SU-DHL-6 (cell line): ENCODE results near the gene ZNF488.

Source experiments
- H2AFZ ChIP-seq: fragments of 200-600 bp; sonication (generic); 2 replicates; pipeline ENCODE4 v1.6.1; 2014; ENCODE audit warnings: low read depth, mild to moderate bottlenecking, moderate library complexity, mixed read lengths, antibody characterized with exemption, low read length; ENCODE audit not compliant: severe bottlenecking
- H3F3A ChIP-seq: fragments of 200-600 bp; shearing (Covaris generic); 2 replicates; pipeline ENCODE4 v1.6.0; 2016; ENCODE audit warnings: antibody characterized with exemption, mild to moderate bottlenecking; ENCODE audit not compliant: insufficient read depth
- H3K27ac ChIP-seq: fragments of 200-600 bp; sonication (generic); 2 replicates; pipeline ENCODE4 v1.5.1; 2016; ENCODE audit warnings: low read depth, mild to moderate bottlenecking, low read length, moderate library complexity, mixed read lengths
- H3K27me3 ChIP-seq: fragments of 200-600 bp; sonication (generic), shearing (Covaris generic); 2 replicates; pipeline ENCODE4 v1.6.0; 2014; ENCODE audit warnings: mild to moderate bottlenecking, low read length
- H3K36me3 ChIP-seq: fragments of 200-600 bp; sonication (generic); 2 replicates; pipeline ENCODE4 v1.6.1; 2014; ENCODE audit warnings: mild to moderate bottlenecking, low read length, mixed read lengths
- H3K4me2 ChIP-seq: fragments of 300-600, 200-600 bp; shearing (Covaris generic), sonication (generic); 2 replicates; pipeline ENCODE4 v1.6.0; 2014; ENCODE audit warnings: low read length, low read depth, mild to moderate bottlenecking; ENCODE audit not compliant: poor library complexity, severe bottlenecking
- H3K4me3 ChIP-seq: fragments of 200-600 bp; sonication (generic); 2 replicates; pipeline ENCODE4 v1.5.1; 2014; ENCODE audit warnings: antibody characterized with exemption, low read length, mild to moderate bottlenecking, mixed read lengths; ENCODE audit not compliant: insufficient read depth, poor library complexity, severe bottlenecking
- H3K79me2 ChIP-seq: fragments of 200-600 bp; sonication (generic); 2 replicates; pipeline ENCODE4 v1.6.1; 2014; ENCODE audit warnings: mild to moderate bottlenecking, low read length, moderate library complexity; ENCODE audit not compliant: insufficient read depth
- H3K9ac ChIP-seq: fragments of 200-600 bp; sonication (generic); 2 replicates; pipeline ENCODE4 v1.7.0; 2014; ENCODE audit warnings: mild to moderate bottlenecking, low read length
- H3K9me2 ChIP-seq: fragments of 200-600 bp; sonication (generic); replicated peaks from 2 replicates; pipeline ENCODE4 v1.6.1; 2014; ENCODE audit warnings: low read length; ENCODE audit not compliant: insufficient read depth
- H3K9me3 ChIP-seq: fragments of 200-600 bp; sonication (generic); 2 replicates; pipeline ENCODE4 v1.6.1; 2014; ENCODE audit warnings: low read length, mixed read lengths; ENCODE audit not compliant: insufficient read depth
- H4K20me1 ChIP-seq: fragments of 200-600 bp; sonication (generic); 2 replicates; pipeline ENCODE4 v1.6.1; 2014; ENCODE audit warnings: low read depth, mild to moderate bottlenecking, antibody characterized with exemption, low read length, moderate library complexity, mixed read lengths
- CTCF ChIP-seq: fragments of 200-600 bp; sonication (generic); IDR thresholded peaks from one replicate; pipeline ENCODE4 v1.5.1; 2017; ENCODE audit warnings: antibody characterized with exemption, mild to moderate bottlenecking, low read length, moderate library complexity; ENCODE audit not compliant: insufficient read depth, poor library complexity, severe bottlenecking
- EZH2phosphoT487 ChIP-seq: fragments of 200-600 bp; sonication (generic), shearing (Covaris generic); conservative IDR thresholded peaks from 2 replicates; pipeline ENCODE4 v1.6.1; 2018; ENCODE audit warnings: mild to moderate bottlenecking, antibody characterized with exemption, low read length, moderate library complexity, mixed read lengths

ZNF488 gene

GRCh38 chr10:47332946-47333345 lies 51.1 kb downstream of the ZNF488 start:
- Histone ChIP-seq H3K4me2 (no peak overlapping the region), H3K9ac (no peak overlapping the region), H3K9me3 (no peaks in the 10 kb centered on the region), H4K20me1 (no peaks in the 10 kb centered on the region), H3K27ac (no peak overlapping the region), H3K4me3 (no peak overlapping the region), H3K36me3 (no peaks in the 10 kb centered on the region), H3K27me3 (no peaks in the 10 kb centered on the region), H2AFZ (no peak overlapping the region), H3K79me2 (no peaks in the 10 kb centered on the region), H3F3A (no peaks in the 10 kb centered on the region), H3K9me2 (no peaks in the 10 kb centered on the region)
- TF ChIP-seq CTCF: no peak
- no peak for TF ChIP-seq EZH2phosphoT487

GRCh38 chr10:47332371-47332770 lies 51.7 kb downstream of the ZNF488 start:
- Histone ChIP-seq H3K9me2 (no peaks in the 10 kb centered on the region), H3K4me2 (no peak overlapping the region), H3K27me3 (no peaks in the 10 kb centered on the region), H4K20me1 (no peaks in the 10 kb centered on the region), H3K9ac (no peak overlapping the region), H3F3A (no peaks in the 10 kb centered on the region), H3K9me3 (no peaks in the 10 kb centered on the region), H3K4me3 (no peak overlapping the region), H2AFZ (no peak overlapping the region), H3K36me3 (no peaks in the 10 kb centered on the region), H3K27ac (no peak overlapping the region), H3K79me2 (no peaks in the 10 kb centered on the region)
- TF ChIP-seq CTCF (no peak), EZH2phosphoT487 (no peak)

GRCh38 chr10:47331954-47332353 lies 52.1 kb downstream of the ZNF488 start:
- TF ChIP-seq CTCF (no peak), EZH2phosphoT487 (no peak)
- H3K9ac ChIP-seq: no peak overlapping the region
- H2AFZ ChIP-seq: no peak overlapping the region

More at GRCh38 chr10:47331954-47332353, 52.1 kb downstream of the ZNF488 start:
- H3F3A ChIP-seq: no peaks in the 10 kb centered on the region
- no peaks in the 10 kb centered on the region for H3K27me3 ChIP-seq
- H3K9me2 ChIP-seq: no peaks in the 10 kb centered on the region
- no peak overlapping the region for H3K4me3 ChIP-seq
- H3K9me3 ChIP-seq: no peaks in the 10 kb centered on the region
- no peaks in the 10 kb centered on the region for H4K20me1 ChIP-seq
- no peak overlapping the region for H3K4me2 ChIP-seq
- no peak overlapping the region for H3K27ac ChIP-seq
- no peaks in the 10 kb centered on the region for H3K36me3 ChIP-seq
- no peaks in the 10 kb centered on the region for H3K79me2 ChIP-seq
